Measurements from ENCODE around the gene SLC4A1. TPM values are rescaled to one million over a fixed set of nuclear protein-coding genes. Genes with fewer than 3 reads are reported as not detected.

The SLC4A1 gene
- total RNA-seq, 4 donors from 2014 or later, result 0.11 to 0.20 TPM; not detected in 2

DNA sequence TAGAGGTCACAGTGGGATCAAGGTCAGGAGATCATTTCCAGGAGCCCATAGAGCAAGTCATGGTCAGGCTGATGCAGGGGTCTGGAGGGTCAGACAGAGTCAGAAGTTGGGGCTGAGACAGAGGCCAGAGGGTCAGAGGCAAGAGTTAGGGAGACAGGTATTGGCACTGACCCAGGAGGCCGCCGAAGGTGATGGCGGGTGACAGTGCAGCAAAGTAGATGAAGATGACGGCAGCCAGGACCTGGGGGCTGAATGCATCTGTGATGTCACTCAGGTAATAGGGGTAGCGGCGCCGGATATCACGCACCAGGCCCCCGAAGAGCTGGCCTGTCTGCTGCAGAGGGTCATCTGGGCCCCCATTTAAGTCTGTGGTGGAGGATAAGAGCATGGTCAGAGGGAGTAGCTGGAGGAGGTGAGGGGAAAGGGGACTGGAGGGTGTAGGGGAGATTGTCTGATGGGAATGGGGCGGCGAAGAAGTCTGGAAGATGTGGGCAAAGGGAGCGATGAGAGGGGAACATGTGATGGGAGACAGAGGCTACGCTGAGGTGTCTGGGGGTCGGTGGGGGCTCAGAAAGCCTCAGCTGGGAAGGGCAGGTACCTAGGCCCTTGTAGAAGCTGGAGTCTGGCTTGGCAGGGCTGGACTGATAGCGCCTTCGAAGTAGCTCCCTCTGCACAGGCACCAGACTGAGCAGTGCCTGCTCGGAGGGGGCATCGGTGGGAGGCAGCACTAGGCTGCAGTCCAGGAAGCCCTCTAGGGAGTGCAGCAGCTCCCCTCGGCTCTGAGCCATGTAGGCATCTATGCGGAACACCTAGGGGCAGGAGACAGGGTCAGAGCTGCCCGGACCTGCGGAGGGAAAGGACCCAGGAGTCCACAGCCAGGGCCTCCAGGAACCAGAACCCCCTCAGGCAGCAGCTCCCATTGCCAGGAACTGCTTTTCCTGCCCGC lies 9.8 kb downstream of the SLC4A1 start:
- H3K36me3 ChIP-seq, result no peaks in the 10 kb centered on the region
- no peak overlapping the region for H3K4me3 ChIP-seq
- no peaks in the 10 kb centered on the region for H3K4me1 ChIP-seq
- no peak for DNase-seq
- H3K9me3 ChIP-seq, result no peaks in the 10 kb centered on the region
- intact Hi-C loops (cut with DNase I; ENCODE audit: low total_unique reads) (no loop called here), in situ Hi-C loops (cut with MboI; ENCODE audit: low sequenced_read_pairs in 4 of 4) (no loop called here)
- no peak overlapping the region for H3K27ac ChIP-seq
- TF ChIP-seq, protein P1, sequence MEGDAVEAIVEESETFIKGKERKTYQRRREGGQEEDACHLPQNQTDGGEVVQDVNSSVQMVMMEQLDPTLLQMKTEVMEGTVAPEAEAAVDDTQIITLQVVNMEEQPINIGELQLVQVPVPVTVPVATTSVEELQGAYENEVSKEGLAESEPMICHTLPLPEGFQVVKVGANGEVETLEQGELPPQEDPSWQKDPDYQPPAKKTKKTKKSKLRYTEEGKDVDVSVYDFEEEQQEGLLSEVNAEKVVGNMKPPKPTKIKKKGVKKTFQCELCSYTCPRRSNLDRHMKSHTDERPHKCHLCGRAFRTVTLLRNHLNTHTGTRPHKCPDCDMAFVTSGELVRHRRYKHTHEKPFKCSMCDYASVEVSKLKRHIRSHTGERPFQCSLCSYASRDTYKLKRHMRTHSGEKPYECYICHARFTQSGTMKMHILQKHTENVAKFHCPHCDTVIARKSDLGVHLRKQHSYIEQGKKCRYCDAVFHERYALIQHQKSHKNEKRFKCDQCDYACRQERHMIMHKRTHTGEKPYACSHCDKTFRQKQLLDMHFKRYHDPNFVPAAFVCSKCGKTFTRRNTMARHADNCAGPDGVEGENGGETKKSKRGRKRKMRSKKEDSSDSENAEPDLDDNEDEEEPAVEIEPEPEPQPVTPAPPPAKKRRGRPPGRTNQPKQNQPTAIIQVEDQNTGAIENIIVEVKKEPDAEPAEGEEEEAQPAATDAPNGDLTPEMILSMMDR (IDR thresholded peaks at IDR 0.05 in 4 of 5, conservative IDR thresholded peaks at IDR 0.05 in 1 of 5), result no peak
- TF ChIP-seq POLR2A (IDR thresholded peaks at IDR 0.05), result no peak
- no peak for ATAC-seq
- no peaks in the 10 kb centered on the region for H3K27me3 ChIP-seq

DNA sequence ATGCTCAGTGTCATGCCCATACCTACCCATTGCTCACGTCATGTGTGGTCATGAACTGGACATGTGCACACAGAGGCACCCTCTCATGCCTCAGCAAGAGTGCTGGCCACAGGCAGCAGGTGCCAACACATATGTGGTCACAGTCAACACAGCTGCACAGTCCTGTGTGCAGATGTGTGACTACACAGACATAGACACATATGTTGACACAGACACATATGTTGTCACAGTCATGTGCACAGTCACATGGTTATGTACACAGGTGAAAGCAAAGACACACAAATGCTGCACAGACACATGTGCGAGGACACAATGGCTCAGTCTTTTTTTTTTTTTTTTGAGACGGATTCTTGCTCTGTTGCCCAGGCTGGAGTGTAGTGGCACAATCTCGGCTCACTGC lies 11.3 kb downstream of the SLC4A1 start:
- DNase-seq (no peak), ATAC-seq (no peak)
- no peaks in the 10 kb centered on the region for H3K36me3 ChIP-seq
- H3K27me3 ChIP-seq, result no peaks in the 10 kb centered on the region
- H3K27ac ChIP-seq, result no peak overlapping the region
- in situ Hi-C loops (cut with MboI; ENCODE audit: low sequenced_read_pairs in 4 of 4) (no loop called here), intact Hi-C loops (cut with DNase I; ENCODE audit: low total_unique reads) (no loop called here)
- no peak overlapping the region for H3K4me3 ChIP-seq
- TF ChIP-seq POLR2A (IDR thresholded peaks at IDR 0.05), result no peak
- TF ChIP-seq, protein P1 (IDR thresholded peaks at IDR 0.05 in 4 of 5, conservative IDR thresholded peaks at IDR 0.05 in 1 of 5), result no peak
- H3K9me3 ChIP-seq, result no peaks in the 10 kb centered on the region
- no peaks in the 10 kb centered on the region for H3K4me1 ChIP-seq

- DNase-seq (no peak), ATAC-seq (no peak)
- no peak for TF ChIP-seq POLR2A (IDR thresholded peaks at IDR 0.05)
- TF ChIP-seq, protein P1 (IDR thresholded peaks at IDR 0.05 in 4 of 5, conservative IDR thresholded peaks at IDR 0.05 in 1 of 5), result no peak
- intact Hi-C loops (cut with DNase I; ENCODE audit: low total_unique reads) (no loop called here), in situ Hi-C loops (cut with MboI; ENCODE audit: low sequenced_read_pairs in 4 of 4) (no loop called here)
- H3K27me3 ChIP-seq, result no peaks in the 10 kb centered on the region
- no peak overlapping the region for H3K4me3 ChIP-seq
- H3K27ac ChIP-seq, result no peak overlapping the region
- H3K36me3 ChIP-seq, result no peaks in the 10 kb centered on the region
- no peaks in the 10 kb centered on the region for H3K9me3 ChIP-seq
- H3K4me1 ChIP-seq, result no peaks in the 10 kb centered on the region
Observed at GRCh38 chr17:44255915-44256314, 12.0 kb downstream of the SLC4A1 start.

DNA sequence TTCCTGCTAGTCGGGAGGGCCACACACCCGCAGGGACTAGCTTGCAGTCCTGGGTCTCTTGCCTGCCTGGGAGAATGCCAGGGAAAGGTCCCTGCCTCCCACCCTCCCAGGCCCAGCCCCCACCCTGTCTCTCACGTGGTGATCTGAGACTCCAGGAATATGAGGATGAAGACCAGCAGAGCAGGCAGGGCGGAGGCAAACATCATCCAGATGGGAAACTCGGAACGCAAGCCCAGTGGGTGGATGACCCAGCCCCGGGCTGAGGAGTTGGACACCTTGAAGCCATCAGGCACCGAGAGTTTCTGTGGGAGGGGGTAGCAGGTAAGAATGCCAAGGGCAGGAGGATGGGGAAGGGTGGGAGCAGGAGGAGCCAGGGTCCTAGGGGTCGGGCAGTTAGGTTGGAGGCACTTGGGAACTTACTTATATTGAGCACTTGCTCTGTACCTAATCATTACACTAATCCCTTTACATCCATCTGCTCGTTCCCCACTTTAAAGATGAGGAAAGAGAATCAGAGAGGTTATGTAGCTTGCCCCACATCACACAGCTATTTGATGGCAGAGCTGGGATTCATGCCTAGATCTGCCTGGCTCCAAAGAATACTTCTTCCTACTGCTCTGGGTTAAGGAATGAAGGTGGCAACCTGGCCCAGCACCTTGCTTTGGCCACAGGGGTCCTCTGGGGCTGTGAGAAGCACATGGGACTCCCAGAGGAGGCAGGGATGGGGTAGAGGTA lies 13.4 kb downstream of the SLC4A1 start:
- Histone ChIP-seq H3K4me1 (no peaks in the 10 kb centered on the region), H3K4me3 (no peak overlapping the region), H3K9me3 (no peaks in the 10 kb centered on the region), H3K27ac (no peak overlapping the region), H3K36me3 (no peaks in the 10 kb centered on the region), H3K27me3 (no peaks in the 10 kb centered on the region)
- no peak for TF ChIP-seq POLR2A (IDR thresholded peaks at IDR 0.05)
- TF ChIP-seq, protein P1 (IDR thresholded peaks at IDR 0.05 in 4 of 5, conservative IDR thresholded peaks at IDR 0.05 in 1 of 5), result no peak
- DNase-seq (no peak), ATAC-seq (no peak)
- in situ Hi-C loops (cut with MboI; ENCODE audit: low sequenced_read_pairs in 4 of 4) (no loop called here), intact Hi-C loops (cut with DNase I; ENCODE audit: low total_unique reads) (no loop called here)
